ENCODE measurements around the gene OTOG. TPM values are rescaled to one million over a fixed set of nuclear protein-coding genes. Genes with fewer than 3 reads are reported as not detected.

Gene OTOG
- total RNA-seq, 1 donor from 2014 or later = 42.1 TPM

DNA sequence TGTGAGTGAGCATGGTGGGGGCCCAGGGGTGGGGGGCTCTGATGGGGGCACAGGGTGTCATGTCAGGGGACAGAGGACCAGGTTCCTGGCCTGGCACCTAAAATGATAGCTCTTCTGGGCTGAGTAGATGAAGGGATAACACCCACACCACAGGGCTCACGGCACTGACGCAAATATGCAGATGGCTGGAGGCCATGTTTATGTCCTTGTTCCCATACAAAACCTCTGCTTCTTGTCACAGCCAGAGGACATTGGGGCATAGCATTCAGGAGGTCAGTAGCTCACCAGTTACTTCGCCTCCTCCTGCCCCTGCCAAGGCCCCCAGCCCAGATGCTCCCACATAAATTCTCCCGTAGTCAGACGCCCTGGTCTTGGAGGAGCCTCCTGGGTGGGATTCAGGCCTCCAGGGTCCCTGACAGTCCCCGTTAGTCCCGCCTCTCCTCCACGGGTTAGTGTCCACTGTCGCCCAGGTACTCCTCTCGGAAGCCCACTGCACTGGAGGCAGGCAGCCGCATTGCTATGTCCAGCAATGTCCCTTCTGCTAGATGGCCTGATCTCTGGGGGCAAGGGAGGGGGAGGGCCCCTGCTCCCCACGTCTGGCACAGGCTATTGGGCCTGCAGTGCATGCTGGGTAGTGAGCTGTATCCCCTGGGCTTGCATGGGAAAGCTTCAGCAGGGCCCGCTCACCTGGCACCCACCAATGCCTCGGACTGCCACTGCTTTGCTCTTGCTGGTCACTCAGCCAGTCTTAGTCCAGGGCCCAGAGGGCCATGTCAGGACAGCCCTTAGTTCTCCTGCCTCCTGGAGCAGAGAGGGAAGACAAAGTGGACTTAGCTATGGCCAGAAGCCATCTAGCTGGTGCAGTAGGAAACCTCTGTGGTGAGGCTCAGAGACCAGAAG is 96.7 kb downstream of the OTOG start:
- Mint-ChIP-seq H3K27me3 (ENCODE audit: insufficient read depth, low read depth) (peaks cover 10% of the 10 kb centered on the region), H3K36me3 (no peaks in the 10 kb centered on the region), H3K4me3 (no peak overlapping the region), H3K4me1 (no peaks in the 10 kb centered on the region), H3K27ac (no peak overlapping the region), H3K9me3 (peaks cover 6% of the 10 kb centered on the region)
- H2AFZ ChIP-seq (replicated peaks) = no peak overlapping the region
- H3K9ac ChIP-seq = no peak overlapping the region
- no peaks in the 10 kb centered on the region for H3K36me3 ChIP-seq
- no peaks in the 10 kb centered on the region for H3K79me2 ChIP-seq (ENCODE audit: low read depth)
- no peak overlapping the region for H3K27ac ChIP-seq
- no peaks in the 10 kb centered on the region for H3K4me1 ChIP-seq
- no peaks in the 10 kb centered on the region for H3F3A ChIP-seq (ENCODE audit: low read depth)
- no peak overlapping the region for H3K4me3 ChIP-seq
- H3K9me3 ChIP-seq (ENCODE audit: low read depth) = no peaks in the 10 kb centered on the region
- no peaks in the 10 kb centered on the region for H3K27me3 ChIP-seq
- no peak overlapping the region for H3K4me2 ChIP-seq
- no peak for DNase-seq (ENCODE audit: low spot score)
- TF ChIP-seq, protein P1, sequence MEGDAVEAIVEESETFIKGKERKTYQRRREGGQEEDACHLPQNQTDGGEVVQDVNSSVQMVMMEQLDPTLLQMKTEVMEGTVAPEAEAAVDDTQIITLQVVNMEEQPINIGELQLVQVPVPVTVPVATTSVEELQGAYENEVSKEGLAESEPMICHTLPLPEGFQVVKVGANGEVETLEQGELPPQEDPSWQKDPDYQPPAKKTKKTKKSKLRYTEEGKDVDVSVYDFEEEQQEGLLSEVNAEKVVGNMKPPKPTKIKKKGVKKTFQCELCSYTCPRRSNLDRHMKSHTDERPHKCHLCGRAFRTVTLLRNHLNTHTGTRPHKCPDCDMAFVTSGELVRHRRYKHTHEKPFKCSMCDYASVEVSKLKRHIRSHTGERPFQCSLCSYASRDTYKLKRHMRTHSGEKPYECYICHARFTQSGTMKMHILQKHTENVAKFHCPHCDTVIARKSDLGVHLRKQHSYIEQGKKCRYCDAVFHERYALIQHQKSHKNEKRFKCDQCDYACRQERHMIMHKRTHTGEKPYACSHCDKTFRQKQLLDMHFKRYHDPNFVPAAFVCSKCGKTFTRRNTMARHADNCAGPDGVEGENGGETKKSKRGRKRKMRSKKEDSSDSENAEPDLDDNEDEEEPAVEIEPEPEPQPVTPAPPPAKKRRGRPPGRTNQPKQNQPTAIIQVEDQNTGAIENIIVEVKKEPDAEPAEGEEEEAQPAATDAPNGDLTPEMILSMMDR (IDR thresholded peaks at IDR 0.05) = no peak
- TF ChIP-seq EZH2phosphoT487 (IDR thresholded peaks at IDR 0.05) (no peak), EZH2 (IDR thresholded peaks at IDR 0.05) (no peak)
- no peaks in the 10 kb centered on the region for H4K20me1 ChIP-seq (ENCODE audit: low read depth)

DNA sequence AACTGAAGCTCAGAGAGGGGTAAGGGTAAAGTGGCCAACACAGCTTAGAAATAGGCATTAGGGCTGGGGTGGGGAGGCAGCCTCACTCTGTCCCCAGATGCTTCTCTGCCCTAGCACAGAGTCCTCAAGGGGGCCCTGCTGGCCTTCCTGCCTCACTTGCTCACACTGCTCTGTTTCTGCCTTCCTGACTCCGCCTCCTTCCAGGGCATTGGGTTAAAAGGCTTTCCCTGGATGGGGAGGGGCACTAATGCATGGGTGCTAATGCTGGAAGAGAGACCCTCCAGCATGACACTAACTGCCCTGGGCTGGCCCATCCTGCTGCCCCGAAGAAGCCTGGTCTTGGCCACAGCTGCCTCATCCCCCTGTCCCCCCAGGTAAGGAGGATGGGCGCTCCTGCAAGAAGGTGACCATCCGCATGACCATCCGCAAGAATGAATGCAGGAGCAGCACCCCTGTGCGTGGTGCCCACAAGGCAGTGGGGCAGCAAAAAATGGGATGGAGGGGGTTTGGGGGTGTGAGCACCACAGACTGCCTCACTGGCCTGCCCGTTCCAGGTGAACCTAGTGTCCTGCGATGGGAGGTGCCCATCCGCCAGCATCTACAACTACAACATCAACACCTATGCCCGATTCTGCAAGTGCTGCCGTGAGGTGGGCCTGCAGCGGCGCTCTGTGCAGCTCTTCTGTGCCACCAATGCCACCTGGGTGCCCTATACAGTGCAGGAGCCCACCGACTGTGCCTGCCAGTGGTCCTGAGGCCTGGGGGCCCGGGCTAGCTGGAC is 98.3 kb downstream of the OTOG start:
- Mint-ChIP-seq H3K36me3 (no peaks in the 10 kb centered on the region), H3K9me3 (peaks cover 6% of the 10 kb centered on the region), H3K4me3 (no peak overlapping the region), H3K4me1 (peaks cover 5% of the 10 kb centered on the region), H3K27me3 (ENCODE audit: insufficient read depth, low read depth) (peaks cover 11% of the 10 kb centered on the region), H3K27ac (no peak overlapping the region)
- H3K4me1 ChIP-seq = no peaks in the 10 kb centered on the region
- no peak overlapping the region for H3K4me3 ChIP-seq
- no peak for TF ChIP-seq EZH2 (IDR thresholded peaks at IDR 0.05)
- TF ChIP-seq, protein P1 (IDR thresholded peaks at IDR 0.05) = no peak
- TF ChIP-seq EZH2phosphoT487 (IDR thresholded peaks at IDR 0.05) = no peak
- no peak overlapping the region for H3K9ac ChIP-seq
- no peak overlapping the region for H3K27ac ChIP-seq
- no peaks in the 10 kb centered on the region for H3F3A ChIP-seq (ENCODE audit: low read depth)
- H3K36me3 ChIP-seq = no peaks in the 10 kb centered on the region
- no peaks in the 10 kb centered on the region for H3K79me2 ChIP-seq (ENCODE audit: low read depth)
- H3K9me3 ChIP-seq (ENCODE audit: low read depth) = no peaks in the 10 kb centered on the region
- no peak for DNase-seq (ENCODE audit: low spot score)
- H3K27me3 ChIP-seq = peaks cover 7% of the 10 kb centered on the region
- H3K4me2 ChIP-seq = no peak overlapping the region
- H2AFZ ChIP-seq (replicated peaks) = no peak overlapping the region
- no peaks in the 10 kb centered on the region for H4K20me1 ChIP-seq (ENCODE audit: low read depth)

DNA sequence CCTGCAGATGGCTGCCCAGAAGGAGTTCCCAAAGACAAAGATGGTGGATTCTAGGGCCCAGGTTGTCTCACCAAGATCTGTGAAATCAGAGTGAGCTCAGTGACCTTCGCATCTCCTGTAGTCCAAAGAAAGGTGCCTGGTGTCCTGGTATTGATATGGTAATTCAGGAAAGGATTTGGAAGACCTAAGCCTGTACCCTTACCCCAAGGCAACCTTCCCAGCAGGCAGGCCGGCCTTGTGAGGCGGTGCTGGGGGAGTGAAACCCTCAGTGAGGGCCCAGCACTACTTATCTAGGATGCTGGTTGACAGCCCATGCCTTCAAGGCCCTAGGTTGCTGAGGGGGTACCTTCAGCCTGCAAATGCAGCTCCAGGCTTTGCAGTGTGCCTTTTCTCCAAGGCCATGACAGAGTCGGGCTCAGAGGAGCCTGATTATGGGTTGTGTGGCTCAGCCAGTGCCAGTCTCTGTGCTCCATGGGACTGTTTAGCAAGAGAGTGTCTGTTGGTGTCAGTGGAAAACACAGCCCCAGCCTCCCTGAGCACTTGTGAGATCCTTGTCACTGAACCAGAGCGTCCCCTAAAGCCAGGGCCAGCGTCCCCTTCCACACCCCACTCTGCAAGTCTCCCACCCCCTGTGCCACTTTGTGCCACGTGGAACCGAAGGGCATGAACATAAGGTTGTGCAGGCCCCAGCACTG is 99.5 kb downstream of the OTOG start:
- Histone ChIP-seq H3K9me3 (ENCODE audit: low read depth) (no peaks in the 10 kb centered on the region), H3K4me3 (no peak overlapping the region), H3K79me2 (ENCODE audit: low read depth) (no peaks in the 10 kb centered on the region), H3K27ac (no peak overlapping the region), H3K4me2 (no peak overlapping the region), H4K20me1 (ENCODE audit: low read depth) (no peaks in the 10 kb centered on the region), H3K4me1 (no peaks in the 10 kb centered on the region), H2AFZ (replicated peaks) (no peak overlapping the region), H3F3A (ENCODE audit: low read depth) (no peaks in the 10 kb centered on the region), H3K27me3 (peaks cover 14% of the 10 kb centered on the region), H3K36me3 (no peaks in the 10 kb centered on the region), H3K9ac (no peak overlapping the region)
- H3K4me1 Mint-ChIP-seq = peaks cover 16% of the 10 kb centered on the region
- no peaks in the 10 kb centered on the region for H3K36me3 Mint-ChIP-seq
- no peak overlapping the region for H3K27ac Mint-ChIP-seq
- TF ChIP-seq EZH2 (IDR thresholded peaks at IDR 0.05) = no peak
- no peak for TF ChIP-seq EZH2phosphoT487 (IDR thresholded peaks at IDR 0.05)
- TF ChIP-seq, protein P1 (IDR thresholded peaks at IDR 0.05) = no peak
- H3K9me3 Mint-ChIP-seq = peaks cover 6% of the 10 kb centered on the region
- no peak overlapping the region for H3K4me3 Mint-ChIP-seq
- no peak for DNase-seq (ENCODE audit: low spot score)
- peaks cover 11% of the 10 kb centered on the region for H3K27me3 Mint-ChIP-seq (ENCODE audit: insufficient read depth, low read depth)

All from neural progenitor cell (in vitro differentiated cells).